HT1080 (cell line): ENCODE results near the gene SLN. TPM values are rescaled to one million over a fixed set of nuclear protein-coding genes. Genes with fewer than 3 reads are reported as not detected.
"Not testable (repeated sequence)": the region's sequence is repeated elsewhere in the genome, so short reads cannot be mapped to it uniquely, and the experiment has no call there.

Experiments
- DNase-seq: peaks from one replicate; pipeline ENCODE4 v3.0.0-alpha.2; 2015; ENCODE audit warnings: low read depth
- polyA plus RNA-seq, 2 experiments: library from polyadenylated mRNA; depleted of rRNA; stranded (reverse); fragments of >200 nt; gene quantifications; 2 replicates each; pipeline ENCODE4 v1.2.3, GENCODE V29; 2015
- total RNA-seq: library from RNA; depleted of rRNA; stranded (reverse); fragments of >200 nt; shearing (Covaris generic); gene quantifications from 2 replicates; pipeline ENCODE4 v1.2.3, GENCODE V29; 2014; rRNA removed

Gene SLN
- 0.17 TPM in 1 of 2 replicates, not detected in the other for total RNA-seq
- 0.74 TPM in 1 of 2 replicates, not detected in the other for polyA plus RNA-seq (2015; cell fraction: cytosol; rRNA removed)
- not detected in 2 replicates for polyA plus RNA-seq (2015; cell fraction: nucleus; rRNA removed)

DNA sequence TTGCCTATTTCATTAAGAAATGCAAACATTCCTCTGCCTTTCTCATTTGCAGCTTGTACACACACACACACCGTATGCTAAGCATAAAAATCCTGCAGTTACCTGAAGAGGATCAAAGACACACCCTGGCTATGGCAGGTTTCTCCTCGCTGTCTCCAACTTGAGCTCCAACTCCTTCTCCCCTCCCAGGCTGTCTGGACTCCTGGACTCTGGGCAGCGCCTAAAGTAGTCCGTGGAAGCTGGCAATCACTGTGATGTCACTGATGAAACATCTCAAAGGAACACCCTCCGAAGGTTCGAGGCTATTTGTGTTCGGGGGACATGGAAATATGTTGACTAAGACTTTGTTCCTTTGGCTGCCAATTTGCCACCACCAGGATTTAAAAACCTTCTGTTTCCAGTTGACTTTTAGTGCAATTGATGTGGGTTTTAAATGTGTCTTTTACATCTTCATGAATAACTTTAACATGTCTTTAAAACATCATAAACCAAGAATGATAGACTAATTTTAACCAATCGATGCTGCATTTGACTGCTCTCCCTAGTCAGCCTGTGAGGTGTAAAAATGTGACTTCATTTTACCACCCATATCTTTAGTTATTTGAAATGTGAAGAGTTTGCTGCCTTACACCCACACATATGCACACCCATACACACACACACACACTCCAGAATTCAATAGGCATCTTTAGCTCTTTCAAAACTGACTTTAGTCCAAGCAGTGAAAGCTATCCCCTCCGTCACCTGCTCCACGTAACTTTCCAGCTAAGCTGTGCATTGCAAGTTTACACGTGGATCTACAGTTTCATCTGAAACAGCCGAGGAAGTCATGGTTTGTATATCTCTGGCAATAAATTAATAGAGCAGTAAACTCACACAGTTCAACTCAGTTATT is at the start of gene SLN:
Gene SLN (minus strand): TSS at position 196 of the 895 bp plus-strand sequence.
- no peak for DNase-seq

- not testable (repeated sequence) for DNase-seq
Measured at GRCh38 chr11:107758719-107759355, 47.0 kb upstream of the SLN start.

- DNase-seq, result peak; percentile 17
Measured at GRCh38 chr11:107757661-107758060, 45.8 kb upstream of the SLN start.

DNA sequence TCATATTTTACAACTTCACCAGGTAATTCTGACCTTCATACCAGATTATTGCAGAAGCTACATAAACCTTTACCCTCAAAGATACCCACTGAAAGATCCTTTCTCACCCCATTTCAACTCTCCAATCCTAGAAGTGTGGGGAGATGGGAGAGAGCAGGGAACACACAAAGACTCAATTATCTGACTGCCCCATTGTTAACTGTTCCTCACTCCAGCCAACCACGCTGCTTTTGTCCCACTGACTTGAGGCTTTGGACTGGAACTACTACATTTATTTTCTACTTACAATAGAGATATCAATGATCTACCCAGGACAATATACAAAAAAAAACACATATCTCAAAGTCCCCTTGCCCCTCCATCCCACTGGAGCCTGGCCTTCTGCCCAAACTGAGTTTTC is 44.7 kb upstream of the SLN start:
- no peak for DNase-seq

- no peak for DNase-seq
Measured at GRCh38 chr11:107752949-107753822, 41.3 kb upstream of the SLN start.

DNA sequence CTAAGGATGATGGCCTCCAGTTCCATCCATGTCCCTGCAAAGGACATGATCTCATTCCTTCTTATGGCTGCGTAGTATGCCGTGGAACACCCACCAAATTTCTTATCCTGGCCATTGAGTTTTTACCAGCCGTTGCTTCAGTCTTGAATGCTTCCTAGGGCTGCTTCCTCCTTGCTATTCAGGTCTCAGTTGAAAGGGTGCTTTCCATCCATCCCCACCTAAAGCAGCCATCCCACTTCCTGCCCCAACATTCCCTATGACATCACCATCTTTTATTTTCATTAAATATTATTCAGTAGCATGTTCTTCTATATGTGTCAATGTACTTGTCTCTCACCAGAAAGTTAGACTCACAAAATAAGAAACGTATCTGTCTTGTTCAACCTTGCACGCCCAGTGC is 40.7 kb upstream of the SLN start:
- DNase-seq, result no peak

DNA sequence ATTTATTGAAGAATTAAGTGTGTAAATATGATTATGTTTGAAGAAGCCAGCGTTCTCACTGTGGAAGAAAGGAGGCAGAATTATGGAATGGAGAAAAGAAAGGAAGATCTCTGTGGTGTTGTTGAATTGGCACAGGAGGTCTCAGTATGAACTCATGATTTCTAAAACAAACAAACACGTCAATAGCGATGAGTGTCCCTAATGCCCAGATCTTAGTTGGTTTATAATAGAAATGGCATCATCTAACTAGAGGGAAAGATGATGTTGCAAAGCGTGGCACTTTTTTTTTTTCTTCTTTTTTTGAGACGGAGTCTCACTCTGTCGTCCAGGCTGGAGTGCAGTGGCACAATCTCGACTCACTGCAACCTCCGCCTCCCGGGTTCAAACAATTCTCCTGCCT is 39.2 kb upstream of the SLN start:
- no peak for DNase-seq

DNA sequence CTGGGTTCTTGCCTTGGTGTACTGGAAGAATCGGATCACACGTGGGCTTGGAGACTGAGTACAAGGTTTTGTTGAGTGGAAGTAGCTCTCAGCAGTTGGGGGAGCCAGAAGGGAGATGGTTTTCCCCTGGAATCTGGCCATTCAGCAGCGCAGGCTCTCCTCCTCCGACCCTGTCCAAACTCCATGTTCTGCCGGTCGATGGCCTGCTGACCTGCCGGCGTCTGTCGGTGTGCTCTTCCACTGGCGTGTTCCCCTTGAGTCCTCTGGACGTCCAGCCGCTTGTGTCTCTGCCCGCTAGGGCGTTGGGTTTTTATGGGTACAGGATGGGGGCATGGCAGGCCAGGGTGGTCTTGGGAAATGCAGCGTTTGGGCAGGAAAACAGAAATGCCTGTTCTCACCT is 38.5 kb upstream of the SLN start:
- DNase-seq, result no peak

DNA sequence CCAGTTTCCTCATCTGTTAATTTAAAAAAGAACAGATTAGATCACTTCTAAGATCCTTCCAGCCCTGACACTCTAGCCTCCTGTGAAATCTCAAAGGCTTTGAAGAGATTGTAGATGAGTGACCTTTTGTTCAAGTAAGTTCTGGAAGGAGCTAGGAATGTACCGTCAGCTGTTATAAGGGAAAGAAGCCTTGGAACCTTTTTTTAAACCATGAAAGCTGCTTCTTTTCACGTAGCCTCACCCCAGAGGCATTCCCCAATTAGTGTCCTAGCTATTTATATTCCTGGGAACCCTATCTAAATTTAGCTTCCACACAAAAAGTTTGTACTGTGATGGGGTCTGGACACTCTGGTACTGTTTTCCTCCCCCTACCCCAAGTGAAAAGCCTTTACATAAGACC is 35.8 kb upstream of the SLN start:
- no peak for DNase-seq

GRCh38 chr11:107744736-107745135 is 32.9 kb upstream of the SLN start:
- DNase-seq, result no peak

GRCh38 chr11:107743191-107743590 is 31.3 kb upstream of the SLN start:
- DNase-seq, result no peak

GRCh38 chr11:107741044-107741823 is 29.4 kb upstream of the SLN start:
- DNase-seq, result peak; percentile 37

DNA sequence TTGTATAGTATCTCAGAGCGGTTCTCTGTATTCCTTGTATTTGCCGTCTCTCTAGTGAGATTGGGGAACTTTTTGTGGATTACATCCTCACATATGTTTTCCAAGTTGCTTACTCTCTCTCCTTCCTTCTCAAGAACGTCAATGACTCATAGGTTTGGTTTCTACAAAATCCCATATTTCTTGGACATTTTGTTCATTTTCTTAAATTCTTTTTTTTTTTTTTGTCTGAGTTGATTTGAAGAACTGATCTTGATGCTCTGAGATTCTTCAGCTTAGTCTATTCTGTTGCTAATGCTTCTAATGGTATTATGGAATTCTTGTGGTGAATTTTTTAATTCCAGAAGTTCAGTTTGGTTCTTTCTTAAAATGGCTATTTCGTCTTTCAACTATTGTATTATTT is 28.4 kb upstream of the SLN start:
- DNase-seq, result no peak

DNA sequence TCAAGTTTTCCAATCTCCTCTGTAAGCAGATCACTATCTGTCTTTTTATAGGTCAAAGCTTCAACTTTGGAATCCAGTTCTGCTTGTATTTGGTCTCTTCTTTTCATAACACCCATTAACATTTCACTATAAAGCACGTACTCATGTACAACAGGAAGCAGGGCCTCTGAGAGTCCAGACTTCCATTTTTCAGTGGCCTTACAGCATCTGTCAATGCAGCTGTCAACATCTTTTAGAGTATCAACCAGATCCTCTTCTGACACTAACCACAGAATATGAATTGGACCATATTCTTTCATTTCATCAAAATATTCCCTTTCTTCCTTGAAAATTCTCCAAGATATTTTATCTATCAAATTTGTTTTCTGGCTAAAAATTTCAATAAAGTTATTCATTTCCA is 24.7 kb upstream of the SLN start:
- no peak for DNase-seq

DNA sequence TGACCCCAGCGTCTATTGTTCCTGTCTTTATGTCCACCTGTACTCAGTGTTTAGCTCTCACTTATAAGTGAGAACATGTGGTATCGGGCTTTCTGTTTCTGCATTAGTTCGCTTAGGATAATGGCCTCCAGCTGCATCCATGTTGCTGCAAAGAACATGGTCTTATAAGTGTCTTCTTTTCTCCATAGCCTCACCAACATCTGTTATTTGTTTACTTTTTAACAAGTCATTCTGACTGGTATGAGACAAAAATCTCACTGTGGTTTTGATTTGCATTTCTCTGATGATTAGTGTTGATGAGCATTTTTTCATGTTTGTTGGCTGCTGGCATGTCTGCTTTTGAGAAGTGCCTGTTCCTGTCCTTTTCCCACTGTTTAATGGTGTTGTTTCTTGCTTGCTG is 21.7 kb upstream of the SLN start:
- DNase-seq, result no peak

DNA sequence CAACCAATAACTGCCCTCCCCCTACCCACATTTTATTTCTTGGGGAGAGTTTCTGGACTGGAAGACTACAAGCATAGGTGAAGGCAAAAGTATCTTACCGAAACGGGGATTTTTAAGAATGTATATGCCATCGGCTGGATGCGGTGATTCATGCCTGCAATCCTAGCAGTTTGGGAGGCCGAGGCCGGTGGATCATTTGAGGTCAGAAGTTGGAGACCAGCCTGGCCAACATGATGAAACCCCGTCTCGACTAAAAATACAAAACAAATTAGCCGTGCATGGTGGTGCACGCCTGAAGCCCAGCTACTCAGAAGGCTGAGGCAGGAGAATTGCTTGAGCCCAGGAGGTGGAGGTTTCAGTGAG is 20.8 kb upstream of the SLN start:
- DNase-seq, result no peak

DNA sequence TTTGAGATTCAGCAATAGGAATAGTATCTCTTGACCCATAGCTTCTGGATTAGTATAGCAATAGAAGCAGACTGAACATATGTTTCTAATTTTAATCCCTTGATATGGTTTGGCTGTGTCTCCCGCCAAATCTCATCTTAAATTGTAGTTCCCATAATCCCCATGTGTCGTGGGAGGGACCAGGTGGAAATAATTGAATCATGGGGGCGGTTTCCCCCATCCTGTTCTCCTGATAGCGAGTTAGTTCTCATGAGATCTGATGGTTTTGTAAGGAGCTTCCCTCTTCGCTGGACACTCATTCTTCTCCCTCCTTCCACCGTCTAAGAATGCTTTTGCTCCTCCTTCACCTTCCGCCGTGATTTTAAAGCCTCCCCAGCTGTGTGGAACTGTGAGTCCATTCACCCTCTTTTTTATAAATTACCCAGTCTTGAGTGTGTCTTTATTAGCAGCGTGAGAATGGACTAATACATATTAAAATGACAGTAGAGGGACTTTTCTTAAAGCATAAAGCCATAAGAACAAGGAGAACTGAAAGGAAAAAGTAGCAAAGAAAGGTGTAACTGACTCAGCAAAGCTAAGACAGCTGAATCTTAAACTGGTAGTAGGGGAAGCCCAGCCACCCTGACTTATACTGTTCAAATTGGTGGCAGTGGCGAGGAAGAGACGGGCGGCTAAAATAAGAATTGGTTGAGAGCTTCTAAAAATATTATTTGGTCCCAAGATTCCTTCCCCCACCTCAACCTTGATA is 20.3 kb upstream of the SLN start:
- DNase-seq, result no peak

DNA sequence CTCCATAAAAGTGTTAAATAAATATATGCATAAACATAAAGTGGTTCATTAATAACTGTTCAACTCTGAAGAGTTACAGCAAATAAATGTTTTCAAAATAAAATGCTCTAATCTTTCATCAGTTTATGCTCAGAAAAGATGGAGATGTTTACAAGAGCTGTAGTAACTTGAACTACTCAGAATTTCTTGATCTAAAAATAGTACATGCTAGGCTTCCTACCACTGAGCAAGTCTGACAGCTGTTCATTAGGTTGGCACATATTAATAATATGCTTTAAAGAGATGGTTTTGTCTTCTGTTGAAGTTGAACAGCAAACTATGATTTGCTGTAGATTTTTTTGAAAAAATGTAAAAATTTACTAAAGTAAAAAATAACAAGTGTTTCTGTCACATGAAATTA is 10.8 kb upstream of the SLN start:
- DNase-seq, result no peak

GRCh38 chr11:107721207-107721606 is 9.4 kb upstream of the SLN start:
- DNase-seq, result no peak

- DNase-seq, result no peak
Measured at GRCh38 chr11:107720303-107720774, 8.5 kb upstream of the SLN start.
